Ureter (tissue), 1 donor: ENCODE data around the gene CYP26B1. TPM values are rescaled to one million over a fixed set of nuclear protein-coding genes. Genes with fewer than 3 reads are reported as not detected.

Experiments used
- DNase-seq: peaks from one replicate; pipeline ENCODE4 v3.0.0-alpha.2; 2020; ENCODE audit warnings: low spot score
- total RNA-seq: library from RNA; stranded (reverse); gene quantifications from one replicate; pipeline ENCODE4 v1.2.4, GENCODE V29; 2023
- donor health status: DM: yes; HTN: yes; CAD: no.

Gene CYP26B1
- total RNA-seq, 1 donor from 2014 or later, result 1.1 TPM

DNA sequence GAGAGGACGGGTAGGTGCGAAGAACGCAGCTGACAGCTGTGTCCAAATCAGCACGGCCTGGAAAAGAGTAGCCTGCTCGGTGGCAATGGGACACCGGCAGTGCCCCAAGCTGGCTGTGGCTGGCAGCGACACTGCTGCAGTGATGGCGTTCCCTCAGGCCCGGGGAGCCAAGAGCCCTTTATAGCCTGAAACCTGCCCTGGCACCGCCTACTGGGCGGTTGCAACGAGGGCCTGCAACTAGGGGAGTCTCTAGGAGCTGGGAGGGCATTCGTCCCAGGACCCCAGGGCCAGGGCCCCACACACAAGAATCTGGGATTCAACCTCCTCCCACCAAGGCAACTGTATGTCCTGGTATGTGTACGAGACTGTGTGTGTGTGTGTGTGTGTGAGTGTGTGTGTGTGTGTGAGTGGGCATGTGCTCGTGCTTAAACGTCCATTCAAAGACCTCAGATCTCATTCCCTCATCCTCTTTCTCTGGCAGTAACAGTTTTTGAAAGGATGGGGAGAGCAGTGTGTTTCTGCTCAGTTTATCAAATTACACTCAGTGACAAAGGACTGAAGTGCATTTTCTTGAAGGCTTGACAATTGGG is 6.8 kb upstream of the CYP26B1 start:
- DNase-seq, result peak; percentile 36

DNA sequence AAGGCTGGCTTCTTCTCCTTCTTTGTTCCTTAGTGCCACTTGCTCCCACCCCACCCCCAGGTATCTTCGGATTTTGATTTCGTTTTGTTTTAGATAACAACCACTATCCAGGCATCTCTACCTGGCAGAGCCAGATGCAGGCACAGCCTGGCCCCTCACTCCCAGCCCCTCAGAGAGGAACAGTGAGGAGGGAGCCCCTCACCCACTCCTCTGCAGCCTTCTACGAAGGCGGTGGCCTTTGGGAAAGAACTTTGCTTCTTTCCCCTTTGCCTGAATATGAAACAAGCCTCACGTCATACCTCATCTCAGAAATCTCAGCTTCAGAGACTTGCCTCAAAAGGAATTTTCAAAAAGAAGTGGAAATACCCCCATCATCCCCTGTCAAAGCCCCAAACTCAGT is 6.3 kb upstream of the CYP26B1 start:
- peak; percentile 12 for DNase-seq

DNA sequence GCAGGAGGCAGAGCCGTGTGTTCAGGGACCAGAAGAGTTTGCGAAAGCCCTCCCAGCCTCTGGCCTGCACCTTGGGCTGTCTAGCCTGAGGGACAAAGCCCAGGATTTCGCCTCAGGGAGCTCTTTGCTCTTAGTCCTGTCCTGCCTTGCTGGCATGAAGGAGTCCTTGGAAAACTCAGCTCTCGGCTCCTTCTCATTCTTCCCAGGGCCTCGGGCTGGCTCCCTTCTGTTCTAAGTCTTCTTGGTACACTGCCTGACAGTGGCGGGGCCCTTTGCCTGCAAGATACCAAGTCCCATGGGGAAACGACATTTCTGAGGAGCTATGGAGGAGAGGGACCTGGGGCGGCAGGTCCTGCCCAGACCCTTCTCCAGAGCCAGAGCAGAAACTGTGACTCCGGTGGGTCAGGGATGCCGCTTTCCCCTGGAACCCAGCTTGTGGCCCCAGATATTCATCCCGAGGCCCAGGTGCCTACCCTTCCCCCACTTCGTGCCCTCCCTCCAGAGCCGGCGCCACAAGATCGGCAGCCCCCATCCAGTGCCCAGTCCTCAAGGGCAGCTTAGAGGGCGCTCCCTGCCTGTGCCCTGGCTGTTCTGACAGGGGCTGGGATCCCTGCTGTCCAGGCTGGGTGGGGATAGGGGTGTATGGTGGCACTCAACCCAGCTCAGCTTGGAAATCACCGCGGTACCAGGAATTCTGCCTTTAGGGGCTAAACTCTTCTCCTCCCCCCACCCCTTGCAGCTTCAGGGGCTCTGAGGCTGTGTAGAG is 5.5 kb upstream of the CYP26B1 start:
- DNase-seq, result peak; percentile 26

DNA sequence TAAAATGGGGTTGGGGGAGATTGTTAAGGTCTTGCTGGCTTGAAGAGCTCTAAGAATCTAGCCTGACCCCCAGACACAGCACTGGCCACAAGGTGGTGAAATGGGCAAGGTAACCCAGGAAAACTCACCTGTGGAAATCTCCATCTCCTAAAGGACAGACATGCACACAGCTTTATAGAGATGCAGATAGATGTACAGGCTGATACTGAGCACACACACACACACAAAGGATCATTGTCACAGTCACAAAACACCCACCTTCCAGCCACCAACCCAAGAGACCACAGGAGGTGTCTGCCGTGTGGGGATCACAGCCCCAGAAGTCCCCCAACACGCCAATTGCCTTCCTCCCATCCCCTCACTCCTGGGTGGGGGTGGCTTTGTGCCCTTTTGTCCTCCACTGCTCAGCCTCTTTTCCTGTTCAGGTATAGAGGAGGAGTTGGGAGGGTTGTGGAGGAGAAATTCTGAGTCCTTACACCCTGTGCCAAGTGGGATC is 3.2 kb upstream of the CYP26B1 start:
- peak; percentile 37 for DNase-seq

DNA sequence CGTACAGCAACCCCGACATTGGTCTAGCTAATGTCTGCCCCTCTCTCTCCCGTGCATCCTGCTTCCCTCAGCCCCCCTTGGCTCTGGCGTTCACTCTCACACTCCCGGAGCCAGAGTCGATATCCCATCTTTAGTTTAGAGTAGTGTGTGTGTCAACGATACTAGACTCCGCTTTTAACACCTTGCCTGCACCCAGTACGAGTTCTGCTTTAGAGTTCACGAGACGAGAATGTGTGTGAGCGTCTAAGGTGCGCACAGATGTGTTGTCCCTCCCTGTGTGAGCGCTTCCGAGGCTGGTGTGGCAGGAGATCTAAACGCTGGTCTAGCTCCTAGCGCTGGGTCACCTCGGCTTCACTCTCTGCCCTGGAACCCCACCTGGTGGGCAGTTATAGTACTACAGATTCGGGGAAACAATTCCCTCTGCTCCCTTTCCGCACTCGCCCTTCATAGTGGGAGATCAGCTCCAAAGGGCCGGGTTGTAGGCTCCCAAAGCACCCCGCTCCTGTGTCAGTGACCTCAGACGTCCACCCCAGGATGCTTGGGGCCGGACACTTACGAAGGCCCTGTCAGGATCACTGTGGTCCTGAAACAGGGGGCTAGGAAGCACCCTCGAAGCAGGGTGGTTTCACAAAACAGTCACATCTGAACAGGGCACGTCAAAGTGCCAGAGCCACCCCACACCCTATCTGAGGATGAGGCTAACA is 2.6 kb upstream of the CYP26B1 start:
- DNase-seq, result peak; percentile 89

DNA sequence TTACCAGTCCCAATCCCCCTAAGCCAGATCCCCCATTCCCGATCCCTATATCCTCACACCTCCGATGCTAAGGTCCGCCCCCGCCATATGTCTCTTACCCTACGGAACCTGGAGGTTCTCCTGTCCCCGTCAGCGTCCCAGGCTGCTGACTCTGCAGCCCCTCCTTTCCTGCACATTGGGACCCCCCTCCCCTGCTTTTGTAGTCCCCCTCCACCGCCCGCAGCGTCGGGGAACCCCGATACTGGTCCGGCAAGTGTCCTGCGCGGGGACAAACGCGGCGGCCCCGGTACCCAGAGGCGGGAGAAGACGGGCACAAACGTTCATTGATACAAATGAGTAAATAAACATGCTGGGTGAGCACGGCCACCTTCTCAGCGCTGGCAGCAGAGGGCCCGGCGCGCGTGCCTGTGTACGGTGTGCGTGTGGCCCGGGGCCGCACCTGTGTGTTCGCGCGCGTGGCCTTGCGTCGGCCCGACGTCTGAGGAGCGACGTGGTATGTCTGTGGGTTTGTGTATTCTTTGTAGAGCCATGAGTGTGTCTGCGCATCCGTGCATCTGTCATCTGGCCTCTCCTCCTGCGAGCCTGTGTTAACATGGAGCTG is 2.0 kb upstream of the CYP26B1 start:
- DNase-seq, result no peak

DNA sequence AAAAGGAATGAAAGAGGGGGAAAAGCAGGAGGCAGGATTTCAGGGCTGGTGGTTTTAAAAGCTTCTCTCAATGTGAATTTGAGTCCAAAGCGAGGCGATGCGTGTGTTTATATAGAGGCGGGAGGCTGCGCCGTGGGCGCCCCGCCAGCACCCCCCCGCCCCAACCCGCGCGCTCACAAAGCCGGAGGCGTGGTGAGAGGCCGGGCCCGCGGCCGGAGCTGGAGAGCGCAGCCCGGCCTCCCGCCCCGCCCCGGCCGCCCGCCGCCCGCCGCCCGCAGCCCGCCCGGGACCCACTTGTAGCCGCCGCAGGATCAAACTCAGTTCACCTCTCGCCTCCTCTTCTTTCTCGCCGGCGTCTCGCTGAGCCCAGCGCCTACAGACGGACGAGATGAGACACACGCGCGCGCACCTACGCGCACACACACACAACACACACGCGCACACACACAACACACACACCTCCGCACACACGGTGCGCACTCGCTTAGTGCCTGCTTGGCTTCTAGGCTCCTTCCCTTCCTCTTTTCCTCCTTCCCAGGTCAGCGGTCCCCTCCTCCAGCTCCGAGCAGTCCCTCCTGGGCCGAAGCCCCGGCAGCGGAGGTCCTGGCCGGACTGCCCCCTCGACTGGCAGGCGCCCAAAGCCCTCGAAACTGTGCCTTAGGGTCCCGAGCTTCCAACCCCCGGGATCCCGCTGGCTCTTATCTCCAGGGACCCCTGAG is 1.3 kb upstream of the CYP26B1 start:
- DNase-seq, result no peak

DNA sequence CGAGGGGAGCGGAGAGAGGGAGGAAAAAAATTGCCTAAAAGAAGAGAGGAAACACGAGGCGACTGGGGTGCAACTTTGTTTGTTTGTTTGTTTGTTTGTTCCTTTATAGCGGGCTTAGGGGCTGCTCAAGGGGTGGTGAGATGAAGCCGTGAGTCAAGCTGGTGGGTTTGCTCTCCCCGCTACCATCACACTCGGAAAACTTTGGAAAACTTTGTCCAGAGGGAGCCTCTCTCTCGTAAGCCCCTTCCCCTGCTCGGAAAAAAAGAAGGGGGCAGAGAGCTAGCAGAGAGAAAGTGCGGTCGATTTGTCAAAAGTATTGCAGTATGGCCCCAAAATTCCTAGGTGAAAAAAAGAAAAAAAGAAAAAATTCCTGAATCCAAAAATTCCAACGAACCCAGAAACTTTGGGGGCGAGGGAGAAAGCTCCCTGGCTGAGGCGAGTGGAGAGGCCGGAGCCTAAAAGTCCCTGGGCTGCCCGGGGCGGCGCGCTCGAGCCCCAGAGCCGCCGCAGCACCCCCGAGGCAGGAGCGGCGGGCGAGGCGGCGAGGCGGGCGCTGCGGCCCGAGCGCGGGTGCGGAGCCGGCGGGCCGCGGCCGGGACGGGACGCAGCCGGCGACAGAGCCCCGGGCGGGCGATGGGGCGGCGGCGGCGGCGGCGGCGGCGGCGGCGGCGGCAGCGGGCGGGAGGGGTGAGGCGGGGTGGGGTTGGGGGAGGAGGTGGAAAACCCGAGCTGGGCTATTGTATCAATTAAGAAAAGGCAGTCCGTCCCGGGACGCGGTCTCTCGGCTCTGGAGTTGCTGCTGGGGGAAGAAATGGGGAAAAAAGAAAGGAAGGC is 558 bp upstream of the CYP26B1 start:
- no peak for DNase-seq

DNA sequence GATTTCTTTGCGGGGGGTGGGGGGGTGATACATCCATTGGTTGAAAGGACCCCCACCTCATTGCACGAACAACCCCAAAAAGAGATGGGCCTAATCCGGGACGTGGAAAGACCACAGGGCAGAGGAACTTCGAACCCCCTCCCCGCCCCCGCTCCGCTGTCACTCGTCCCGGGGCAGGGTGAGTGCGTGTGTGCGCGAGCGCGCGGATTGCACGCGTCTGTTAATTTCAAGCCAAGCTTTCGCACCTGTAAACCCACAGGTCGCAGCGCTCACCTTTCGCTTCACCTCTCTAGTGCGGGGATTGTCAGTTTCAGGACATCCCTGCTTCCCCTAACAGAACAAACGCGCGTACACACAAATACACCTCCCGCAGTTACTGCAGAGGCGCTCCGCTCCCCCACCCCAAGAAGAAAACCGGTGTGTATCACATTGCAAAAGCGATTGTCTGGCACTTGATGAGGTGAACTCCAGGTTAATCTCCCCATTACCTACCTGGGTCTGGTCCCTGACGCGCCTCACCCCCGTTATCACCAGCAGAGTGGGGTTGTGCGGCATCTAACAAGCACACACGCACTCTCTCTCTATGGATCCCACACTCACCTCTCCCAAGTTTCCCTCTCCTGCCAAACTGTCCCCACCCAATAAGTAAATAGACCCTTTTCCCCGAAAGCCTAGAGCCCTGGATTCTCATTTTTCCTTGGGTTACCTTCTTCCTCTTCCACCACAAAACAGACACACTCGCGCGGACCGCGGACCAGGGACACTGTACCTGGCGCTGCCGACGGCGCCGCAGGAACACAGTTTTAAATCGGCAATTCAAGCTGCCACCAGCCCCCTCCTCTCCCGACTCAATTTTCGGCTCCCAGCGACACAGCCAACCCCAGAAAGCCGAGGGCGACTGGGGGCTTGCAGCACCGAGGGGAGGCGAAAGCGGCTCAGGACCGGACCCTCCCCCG is 1.0 kb downstream of the CYP26B1 start:
- no peak for DNase-seq

DNA sequence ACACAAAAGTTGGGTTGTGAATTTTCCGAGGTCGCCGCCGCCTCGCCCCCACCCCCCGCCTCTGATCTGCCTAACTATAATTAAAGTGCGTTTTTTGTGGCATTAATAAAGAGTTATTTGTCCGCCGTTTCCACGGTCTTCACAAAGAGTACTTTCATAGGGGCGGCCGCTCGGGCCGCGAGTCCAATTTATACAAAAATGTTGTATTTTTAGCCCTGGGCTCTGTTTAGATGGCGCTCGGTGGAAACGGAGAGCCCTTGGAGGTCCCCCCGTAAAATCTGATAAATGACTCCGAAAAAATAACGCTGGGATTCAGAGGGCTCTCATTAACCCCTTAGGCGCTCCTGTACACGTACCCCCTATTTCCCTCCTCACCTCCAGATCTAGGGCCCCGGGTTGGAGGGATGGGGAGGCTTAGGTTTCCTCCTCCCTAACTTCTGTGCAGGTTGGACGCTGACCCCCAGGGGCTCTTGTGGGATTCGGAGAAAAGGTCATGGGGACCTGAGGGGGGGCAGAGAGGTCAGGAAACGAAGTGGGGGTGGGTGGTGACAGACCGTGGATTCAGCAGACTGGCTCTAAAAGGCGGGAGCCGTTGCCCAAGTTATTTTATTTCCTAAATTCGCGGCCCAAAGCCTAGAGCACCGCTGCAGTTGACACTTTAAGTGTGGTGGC is 1.9 kb downstream of the CYP26B1 start:
- no peak for DNase-seq

DNA sequence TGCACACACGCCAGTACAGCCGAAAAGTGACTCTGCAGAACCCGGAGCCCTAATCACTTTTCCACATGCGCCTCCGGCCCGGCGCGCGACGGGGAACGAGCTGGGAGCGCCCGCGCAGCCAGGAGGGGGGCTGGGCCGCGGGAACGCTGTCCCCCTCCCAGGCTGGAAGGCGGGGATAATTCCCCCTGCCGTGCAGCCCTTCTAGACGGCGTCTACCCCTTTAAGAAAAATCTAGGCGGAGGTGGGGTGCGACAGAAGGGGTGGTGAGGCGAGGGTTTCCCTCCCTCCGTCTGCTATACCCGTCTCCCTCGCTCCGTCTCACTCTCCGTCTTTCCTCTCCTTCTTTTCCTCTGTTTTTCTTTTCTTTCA is 2.4 kb downstream of the CYP26B1 start:
- no peak for DNase-seq

DNA sequence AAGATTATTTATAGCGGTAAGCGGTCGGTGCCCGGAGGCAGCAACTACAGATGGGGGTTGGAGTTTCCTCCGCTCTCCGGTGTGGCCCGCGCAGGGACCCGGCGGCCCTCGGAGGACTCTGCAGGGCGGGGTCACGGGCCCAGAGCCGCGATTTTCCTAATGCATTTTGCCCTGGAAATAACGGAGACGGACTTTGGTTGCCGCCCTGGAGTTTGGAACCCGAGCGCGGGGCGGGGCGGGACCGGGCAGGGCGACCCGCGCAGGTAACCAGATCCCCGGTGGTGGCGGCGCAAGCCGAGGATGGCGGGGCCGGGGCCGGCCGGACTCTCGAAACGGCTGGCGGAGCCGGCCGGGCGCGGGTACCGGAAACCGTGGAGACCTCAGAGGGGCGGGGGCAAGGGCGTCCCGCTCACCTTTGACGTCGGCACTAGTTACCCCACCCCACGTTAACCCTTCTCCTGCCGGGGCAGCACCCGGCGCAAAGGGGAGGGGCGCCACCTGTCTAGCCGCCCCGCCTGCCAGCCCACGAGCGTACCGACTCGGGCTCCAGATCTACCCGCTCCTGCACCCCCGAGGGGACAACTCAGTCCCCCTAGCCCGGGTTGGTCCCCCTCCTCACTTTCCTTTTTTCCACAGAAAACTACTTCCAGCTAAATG is 2.9 kb downstream of the CYP26B1 start:
- no peak for DNase-seq

DNA sequence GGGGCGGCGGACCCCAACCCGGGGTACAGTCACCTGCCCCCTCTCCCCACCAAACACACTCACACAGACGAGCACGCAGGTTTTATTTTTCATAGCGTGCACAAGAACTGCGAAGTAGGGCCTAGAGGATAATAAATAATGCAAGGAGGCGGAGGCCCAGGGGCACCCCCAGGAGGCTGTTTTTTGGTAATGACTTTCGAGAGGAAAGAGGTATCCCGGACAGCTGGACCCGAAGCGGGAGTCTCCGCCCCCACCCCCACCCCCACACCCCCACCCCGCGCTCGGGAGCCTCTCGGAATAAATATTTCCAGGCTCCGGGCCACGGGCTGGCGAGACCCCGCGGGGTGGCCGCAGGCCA is 3.4 kb downstream of the CYP26B1 start:
- DNase-seq, result no peak

DNA sequence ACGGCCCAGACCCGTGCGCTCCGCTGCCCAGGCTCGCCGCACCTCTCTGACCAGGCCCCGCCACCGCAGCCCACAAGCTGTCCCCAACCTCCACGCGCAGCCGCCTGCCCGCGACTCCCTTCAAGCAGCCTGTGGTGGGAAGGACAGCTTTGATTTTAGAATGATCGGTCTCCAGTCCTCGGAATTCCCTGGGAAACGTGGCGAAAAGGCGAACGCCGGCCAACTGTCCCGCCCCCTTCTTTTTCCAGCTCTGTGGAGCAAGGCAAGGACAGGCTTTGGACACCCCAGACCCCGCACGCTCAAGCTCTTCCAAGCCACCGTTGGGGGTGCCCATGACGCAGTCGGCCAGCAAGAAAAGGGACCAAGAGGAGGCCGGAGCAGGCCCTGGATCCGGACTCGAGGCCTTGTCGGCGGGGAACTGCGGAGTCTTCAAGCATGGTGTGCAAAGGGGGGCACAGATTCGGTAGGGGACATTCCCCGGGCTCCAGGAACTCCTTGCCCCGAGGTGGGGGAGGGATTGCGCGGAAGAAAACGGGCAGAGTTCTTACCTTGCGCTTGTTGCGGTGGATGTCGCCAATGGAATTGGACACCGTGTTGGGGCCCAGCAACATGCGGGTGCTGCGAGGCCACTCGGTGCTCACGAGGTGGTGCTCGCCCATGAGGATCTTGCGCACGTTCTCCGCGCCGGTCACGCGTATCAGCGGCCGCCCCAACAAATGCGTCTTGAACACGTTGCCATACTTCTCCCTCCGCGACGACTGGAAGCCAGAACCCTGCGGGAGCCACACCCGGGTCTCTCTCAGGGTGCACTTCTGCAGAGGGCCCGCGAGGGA is 4.0 kb downstream of the CYP26B1 start:
- no peak for DNase-seq

DNA sequence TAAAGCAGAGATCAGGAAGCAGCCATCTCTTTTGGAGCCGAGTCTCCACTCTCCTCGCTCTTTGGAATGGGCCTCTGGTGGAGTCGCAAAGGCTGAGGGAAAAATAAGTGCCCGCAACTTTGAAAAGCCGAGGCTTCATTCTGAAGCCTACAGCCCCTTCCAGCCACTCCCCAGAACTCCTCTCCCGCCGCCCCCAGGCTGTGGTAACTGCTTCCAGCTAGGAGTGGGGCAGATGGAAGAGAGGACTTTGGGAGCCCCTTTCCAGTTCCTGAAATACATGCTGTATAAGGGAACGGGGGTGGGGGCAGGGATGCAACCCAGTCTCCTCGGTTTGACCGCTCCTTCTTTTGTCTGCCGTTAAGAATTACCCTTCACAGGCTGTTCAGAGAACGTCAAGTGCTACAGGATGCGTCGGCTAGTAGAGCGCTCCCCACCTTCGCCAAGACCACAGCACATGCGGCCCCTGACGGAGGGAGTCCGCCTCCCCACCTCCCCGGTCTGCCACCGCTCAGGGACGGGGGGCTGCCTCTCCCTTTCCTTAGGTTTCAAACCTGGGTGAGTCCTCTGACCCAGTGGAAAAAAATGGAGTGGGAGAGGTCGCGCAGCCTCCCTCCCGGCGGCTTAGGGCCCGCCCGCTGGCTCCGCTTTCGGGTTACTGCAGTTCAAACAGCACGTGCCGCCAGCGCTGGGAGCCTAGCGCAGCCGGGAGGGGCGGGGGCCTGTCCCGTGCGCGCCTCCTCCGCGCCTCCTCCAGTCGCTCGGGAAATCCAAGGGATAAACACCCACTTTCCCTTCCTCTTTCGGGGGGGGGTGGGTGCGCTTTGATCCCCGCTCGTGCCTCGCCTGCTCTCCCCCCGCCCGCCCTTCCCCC is 4.9 kb downstream of the CYP26B1 start:
- no peak for DNase-seq

DNA sequence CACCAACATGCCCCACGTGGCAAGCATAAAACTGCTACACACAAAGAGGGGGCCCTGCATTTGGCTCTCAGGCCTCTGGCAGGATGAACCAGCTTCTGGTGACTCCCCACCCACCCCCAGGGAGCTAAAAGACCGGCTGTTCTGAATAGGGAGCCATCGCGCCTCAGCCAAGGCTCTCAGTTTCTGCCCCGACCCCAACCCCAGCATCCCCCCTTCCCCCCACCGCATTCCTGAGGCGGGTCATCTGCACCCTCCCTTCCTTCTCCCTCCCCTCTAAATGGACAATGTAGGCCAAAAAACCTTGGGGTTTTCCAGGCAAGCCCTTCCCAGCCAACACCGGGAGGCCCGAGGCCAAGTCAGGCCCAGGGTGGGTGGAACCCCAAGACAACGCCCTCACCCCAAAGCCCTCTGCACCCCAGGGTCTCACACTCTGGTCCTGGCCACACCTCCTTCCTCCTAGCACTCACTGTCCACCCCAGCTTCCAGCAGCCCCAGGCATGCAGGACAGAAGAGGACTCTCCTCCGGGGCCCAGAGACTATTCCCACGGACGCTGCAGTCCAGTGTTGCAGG is 5.7 kb downstream of the CYP26B1 start:
- DNase-seq, result no peak
